ENCODE results near the gene CHCHD6. TPM values are rescaled to one million over a fixed set of nuclear protein-coding genes. Genes with fewer than 3 reads are reported as not detected.
A peak's percentile ranks its signal among the peaks of the same experiment; 100 is the strongest.

CHCHD6 gene
- total and polyA plus RNA-seq, 8 donors = 5.0 to 10.9 (median 6.0) TPM

- Histone ChIP-seq H3K4me1 (no peaks in the 10 kb centered on the region), H3K27me3 (no peaks in the 10 kb centered on the region), H3K4me3 (no peak overlapping the region), H3K36me3 (no peaks in the 10 kb centered on the region), H3K27ac (no peak overlapping the region), H3K9me3 (no peaks in the 10 kb centered on the region)
- 72 to 85% methylated on average over 4 of the region's 4 CpGs for WGBS, 2 donors
- intact Hi-C loops (cut with DNase I) = no loop called here
- no peak for FAIRE-seq
- TF ChIP-seq, protein P1, sequence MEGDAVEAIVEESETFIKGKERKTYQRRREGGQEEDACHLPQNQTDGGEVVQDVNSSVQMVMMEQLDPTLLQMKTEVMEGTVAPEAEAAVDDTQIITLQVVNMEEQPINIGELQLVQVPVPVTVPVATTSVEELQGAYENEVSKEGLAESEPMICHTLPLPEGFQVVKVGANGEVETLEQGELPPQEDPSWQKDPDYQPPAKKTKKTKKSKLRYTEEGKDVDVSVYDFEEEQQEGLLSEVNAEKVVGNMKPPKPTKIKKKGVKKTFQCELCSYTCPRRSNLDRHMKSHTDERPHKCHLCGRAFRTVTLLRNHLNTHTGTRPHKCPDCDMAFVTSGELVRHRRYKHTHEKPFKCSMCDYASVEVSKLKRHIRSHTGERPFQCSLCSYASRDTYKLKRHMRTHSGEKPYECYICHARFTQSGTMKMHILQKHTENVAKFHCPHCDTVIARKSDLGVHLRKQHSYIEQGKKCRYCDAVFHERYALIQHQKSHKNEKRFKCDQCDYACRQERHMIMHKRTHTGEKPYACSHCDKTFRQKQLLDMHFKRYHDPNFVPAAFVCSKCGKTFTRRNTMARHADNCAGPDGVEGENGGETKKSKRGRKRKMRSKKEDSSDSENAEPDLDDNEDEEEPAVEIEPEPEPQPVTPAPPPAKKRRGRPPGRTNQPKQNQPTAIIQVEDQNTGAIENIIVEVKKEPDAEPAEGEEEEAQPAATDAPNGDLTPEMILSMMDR (IDR thresholded peaks at IDR 0.05) = no peak
- peak in 1 of 4 donors; percentile 38 for ATAC-seq
- DNase-seq = no peak
These were observed 163.3 kb downstream of the CHCHD6 start for GRCh38 chr3:126867190-126867862.

DNA sequence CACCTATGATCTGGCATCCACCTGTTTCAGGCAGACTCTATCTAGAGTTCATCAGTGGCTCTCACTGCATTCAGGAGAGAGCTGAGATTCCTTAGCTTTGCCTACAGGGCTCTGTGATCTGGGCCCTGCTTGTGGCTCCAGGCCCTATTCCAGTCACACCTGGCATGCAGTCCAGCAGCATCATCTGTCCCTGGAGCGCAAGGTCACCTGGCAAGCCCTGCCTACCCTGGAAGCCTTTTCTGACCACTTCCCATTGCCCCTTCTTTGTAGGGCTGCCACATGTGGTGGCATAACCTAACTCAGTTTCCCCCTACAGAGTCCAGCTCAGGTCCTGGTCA is 163.8 kb downstream of the CHCHD6 start:
- DNase-seq (no peak), ATAC-seq (no peak), FAIRE-seq (no peak)
- Histone ChIP-seq H3K27me3 (no peaks in the 10 kb centered on the region), H3K36me3 (no peaks in the 10 kb centered on the region), H3K27ac (no peak overlapping the region), H3K9me3 (no peaks in the 10 kb centered on the region), H3K4me1 (no peaks in the 10 kb centered on the region), H3K4me3 (no peak overlapping the region)
- WGBS, 2 donors = 93 to 100% methylated on average over 1 of the region's 1 CpG
- intact Hi-C loops (cut with DNase I) = no loop called here
- TF ChIP-seq, protein P1 (IDR thresholded peaks at IDR 0.05) = no peak

- Histone ChIP-seq H3K4me3 (no peak overlapping the region), H3K27ac (no peak overlapping the region), H3K4me1 (no peaks in the 10 kb centered on the region), H3K9me3 (no peaks in the 10 kb centered on the region), H3K27me3 (no peaks in the 10 kb centered on the region), H3K36me3 (no peaks in the 10 kb centered on the region)
- TF ChIP-seq, protein P1 (IDR thresholded peaks at IDR 0.05) = no peak
- intact Hi-C loops (cut with DNase I) = no loop called here
- FAIRE-seq (no peak), DNase-seq (no peak), ATAC-seq (peak in 1 of 4 donors; percentile 40)
- 89 to 92% methylated on average over 9 of the region's 9 CpGs for WGBS, 2 donors
These were observed 166.7 kb downstream of the CHCHD6 start for GRCh38 chr3:126870608-126871210.

DNA sequence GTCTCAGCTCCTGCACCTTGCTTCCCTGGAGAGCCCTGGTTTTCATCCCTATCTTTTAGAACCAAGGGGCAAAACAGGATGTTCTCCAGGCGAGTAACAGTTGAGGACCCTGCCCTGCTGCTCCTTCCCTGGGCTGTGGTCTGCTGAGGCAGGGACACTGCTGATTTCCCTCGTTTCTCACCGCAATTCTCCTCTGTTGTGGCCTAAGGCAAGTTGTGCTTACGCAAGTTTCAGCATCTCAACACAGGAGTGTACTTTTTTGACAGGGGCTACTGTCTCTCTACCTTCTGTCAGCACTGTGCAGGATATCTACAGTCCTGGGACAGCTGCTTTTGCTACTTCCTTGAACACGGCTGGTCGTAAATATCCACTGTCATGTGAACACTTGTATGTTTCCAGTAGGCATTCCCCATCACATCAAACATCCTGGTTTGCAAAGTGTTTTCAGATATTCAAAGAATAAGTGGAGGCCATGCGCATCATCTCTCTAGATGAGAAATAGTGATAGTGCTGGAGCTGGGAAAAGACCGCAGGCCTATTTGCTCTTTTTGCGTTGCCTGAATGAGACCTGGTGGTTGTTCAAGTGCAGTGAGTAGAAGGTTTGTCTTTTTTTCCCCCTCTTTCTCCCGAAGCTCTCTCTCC is 168.8 kb downstream of the CHCHD6 start:
- no peak for FAIRE-seq
- TF ChIP-seq, protein P1 (IDR thresholded peaks at IDR 0.05) = no peak
- no peak overlapping the region for H3K4me3 ChIP-seq
- WGBS, 2 donors = 93 to 94% methylated on average over 10 of the region's 10 CpGs
- no peaks in the 10 kb centered on the region for H3K36me3 ChIP-seq
- no peaks in the 10 kb centered on the region for H3K9me3 ChIP-seq
- intact Hi-C loops (cut with DNase I) = no loop called here
- ATAC-seq = no peak
- no peaks in the 10 kb centered on the region for H3K4me1 ChIP-seq
- H3K27ac ChIP-seq = no peak overlapping the region
- no peak for DNase-seq
- H3K27me3 ChIP-seq = no peaks in the 10 kb centered on the region

DNA sequence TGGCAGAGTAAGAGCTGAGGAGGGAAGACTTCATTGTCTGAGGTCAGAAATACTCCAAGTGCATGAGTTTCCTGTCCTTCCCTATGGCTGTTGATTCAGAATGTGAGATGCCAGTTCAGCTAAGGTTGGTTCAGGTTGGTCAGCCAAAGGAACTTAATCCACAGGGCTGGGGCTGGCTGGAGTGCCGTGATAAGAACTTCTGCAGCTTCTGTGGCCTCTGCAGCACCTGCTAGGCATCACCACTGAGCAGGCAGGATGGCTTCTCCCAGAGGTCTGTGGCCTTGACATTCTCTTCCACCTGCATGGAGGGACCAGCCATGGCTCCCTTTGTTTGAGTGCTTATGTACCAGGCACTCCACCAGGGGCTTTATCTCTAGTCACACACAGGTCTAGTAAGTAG is 169.4 kb downstream of the CHCHD6 start:
- no peaks in the 10 kb centered on the region for H3K36me3 ChIP-seq
- DNase-seq = no peak
- H3K4me3 ChIP-seq = no peak overlapping the region
- ATAC-seq = no peak
- H3K27me3 ChIP-seq = no peaks in the 10 kb centered on the region
- no peaks in the 10 kb centered on the region for H3K4me1 ChIP-seq
- no peak for FAIRE-seq
- WGBS, 2 donors = 74 to 96% methylated on average over 1 of the region's 1 CpG
- intact Hi-C loops (cut with DNase I) = no loop called here
- TF ChIP-seq, protein P1 (IDR thresholded peaks at IDR 0.05) = no peak
- no peaks in the 10 kb centered on the region for H3K9me3 ChIP-seq
- no peak overlapping the region for H3K27ac ChIP-seq

All from pancreas (tissue), 10 donors.